Chondrocyte (in vitro differentiated cells): ENCODE data around the gene RAPGEF5. TPM values are rescaled to one million over a fixed set of nuclear protein-coding genes. Genes with fewer than 3 reads are reported as not detected.

Experiments used
- DNase-seq: peaks from one replicate; pipeline ENCODE4 v3.0.0; 2021; ENCODE audit warnings: mixed read lengths, low spot score
- H3K27ac Mint-ChIP-seq: one replicate; pipeline ENCODE4 v1.8.0; 2021; ENCODE audit warnings: mild to moderate bottlenecking, moderate library complexity, mixed read lengths; ENCODE audit not compliant: unreplicated experiment
- H3K27me3 Mint-ChIP-seq: 2 replicates; pipeline ENCODE4 v1.8.0; 2021; ENCODE audit warnings: low read depth, mixed read lengths
- H3K36me3 Mint-ChIP-seq: 2 replicates; pipeline ENCODE4 v1.8.0; 2021; ENCODE audit warnings: low read depth, mixed read lengths
- H3K4me1 Mint-ChIP-seq: 2 replicates; pipeline ENCODE4 v1.8.0; 2021; ENCODE audit warnings: low read depth, mild to moderate bottlenecking, mixed read lengths
- H3K4me3 Mint-ChIP-seq: one replicate; pipeline ENCODE4 v1.8.0; 2021; ENCODE audit warnings: mild to moderate bottlenecking, moderate library complexity, mixed read lengths; ENCODE audit not compliant: unreplicated experiment
- H3K9me3 Mint-ChIP-seq: 2 replicates; pipeline ENCODE4 v1.8.0; 2021; ENCODE audit warnings: low read depth, mixed read lengths
- CTCF ChIP-seq: fragments of 200-600 bp; sonication (generic); IDR thresholded peaks from 2 replicates; pipeline ENCODE4 v1.5.0; 2021; ENCODE audit warnings: antibody characterized with exemption, mild to moderate bottlenecking, moderate library complexity
- total RNA-seq: library from RNA; stranded (reverse); gene quantifications from 3 replicates; pipeline ENCODE4 v1.2.1, GENCODE V29; 2021

The RAPGEF5 gene
- total RNA-seq, 1 donor from 2014 or later: 2.2 TPM

- Mint-ChIP-seq H3K4me1 (no peaks in the 10 kb centered on the region), H3K27ac (no peak overlapping the region), H3K36me3 (peaks cover 2% of the 10 kb centered on the region), H3K4me3 (no peak overlapping the region), H3K9me3 (no peaks in the 10 kb centered on the region), H3K27me3 (no peaks in the 10 kb centered on the region)
- no peak for DNase-seq
- TF ChIP-seq CTCF: no peak
These were observed 205.1 kb downstream of the RAPGEF5 start for GRCh38 chr7:22151901-22152300.

DNA sequence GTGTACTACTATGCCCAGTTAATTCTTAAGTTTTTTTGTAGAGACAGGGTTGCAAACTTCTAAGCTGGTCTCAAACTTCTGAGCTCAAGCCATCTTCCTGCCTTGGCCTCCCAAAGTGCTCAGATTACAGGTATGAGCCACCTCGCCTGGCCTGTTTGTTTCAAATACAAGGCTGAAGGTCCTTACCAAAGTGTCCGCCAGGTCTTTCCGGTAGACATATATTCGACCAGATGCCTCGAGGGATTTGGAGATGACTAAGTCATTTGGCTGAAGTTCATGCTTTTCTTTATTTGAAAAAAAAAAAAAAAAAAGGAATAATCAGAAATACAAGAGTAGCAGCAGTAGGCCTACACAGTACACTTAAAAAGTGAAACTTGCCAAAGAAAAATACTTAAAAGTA is 206.7 kb downstream of the RAPGEF5 start:
- H3K27me3 Mint-ChIP-seq: peaks cover 2% of the 10 kb centered on the region
- H3K9me3 Mint-ChIP-seq: no peaks in the 10 kb centered on the region
- no peak for DNase-seq
- no peak for TF ChIP-seq CTCF
- no peak overlapping the region for H3K4me3 Mint-ChIP-seq
- no peak overlapping the region for H3K27ac Mint-ChIP-seq
- peaks cover 2% of the 10 kb centered on the region for H3K36me3 Mint-ChIP-seq
- H3K4me1 Mint-ChIP-seq: no peaks in the 10 kb centered on the region

DNA sequence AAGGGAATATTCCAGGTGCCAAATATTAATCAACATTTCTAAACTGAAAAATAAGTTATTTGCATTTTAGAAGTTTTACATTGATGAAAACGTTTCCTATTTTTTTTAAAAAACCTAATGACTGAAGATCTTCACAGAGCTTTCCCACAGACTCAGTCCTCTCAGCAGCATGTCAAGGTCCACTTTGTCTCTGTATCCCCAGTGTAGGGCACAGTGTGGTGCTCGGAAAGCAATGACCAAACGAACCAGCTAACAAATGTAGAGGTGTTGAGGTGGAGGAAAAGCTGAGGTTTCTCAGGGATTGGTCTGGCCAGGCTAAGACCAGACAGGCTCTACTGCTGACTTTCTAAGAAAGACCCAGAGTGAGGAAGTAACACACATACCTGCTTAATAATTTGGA is 209.1 kb downstream of the RAPGEF5 start:
- Mint-ChIP-seq H3K27ac (no peak overlapping the region), H3K27me3 (peaks cover 4% of the 10 kb centered on the region), H3K9me3 (no peaks in the 10 kb centered on the region), H3K36me3 (peaks cover 2% of the 10 kb centered on the region), H3K4me1 (no peaks in the 10 kb centered on the region), H3K4me3 (no peak overlapping the region)
- TF ChIP-seq CTCF: no peak
- no peak for DNase-seq

- no peak overlapping the region for H3K27ac Mint-ChIP-seq
- no peak overlapping the region for H3K4me3 Mint-ChIP-seq
These were observed 209.9 kb downstream of the RAPGEF5 start for GRCh38 chr7:22146961-22147512.

DNA sequence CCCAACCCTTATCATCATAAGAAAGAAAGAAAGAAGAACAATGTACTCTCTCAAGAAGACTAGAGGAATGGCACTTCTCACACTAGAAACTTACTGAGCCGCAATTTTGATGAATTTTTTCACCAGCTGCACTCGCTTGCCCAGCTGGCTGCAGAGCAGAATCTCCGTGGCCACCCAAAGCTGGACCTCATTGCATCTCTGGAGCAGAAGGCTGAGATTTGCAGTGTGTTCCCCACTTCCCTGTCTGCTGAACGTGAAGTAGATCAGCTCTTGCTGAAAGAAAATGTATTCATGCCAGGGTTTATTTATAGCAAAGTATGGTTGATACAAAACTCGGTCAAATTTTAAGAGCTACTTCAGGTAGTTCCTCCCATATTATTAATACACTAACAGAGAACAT is 212.0 kb downstream of the RAPGEF5 start:
- Mint-ChIP-seq H3K27ac (no peak overlapping the region), H3K9me3 (no peaks in the 10 kb centered on the region), H3K36me3 (peaks cover 2% of the 10 kb centered on the region), H3K27me3 (peaks cover 4% of the 10 kb centered on the region), H3K4me1 (peaks cover 11% of the 10 kb centered on the region), H3K4me3 (no peak overlapping the region)
- DNase-seq: peak; percentile 37
- TF ChIP-seq CTCF: no peak

More at GRCh38 chr7:22146961-22147512, 209.9 kb downstream of the RAPGEF5 start:
- Mint-ChIP-seq H3K9me3 (no peaks in the 10 kb centered on the region), H3K4me1 (no peaks in the 10 kb centered on the region), H3K36me3 (peaks cover 2% of the 10 kb centered on the region), H3K27me3 (peaks cover 4% of the 10 kb centered on the region)
- DNase-seq: no peak
- no peak for TF ChIP-seq CTCF
